Measurements from ENCODE around the gene GLT8D1. TPM values are rescaled to one million over a fixed set of nuclear protein-coding genes. Genes with fewer than 3 reads are reported as not detected.
A peak's percentile ranks its signal among the peaks of the same experiment; 100 is the strongest.

The GLT8D1 gene
- total and polyA plus RNA-seq, 2 of the 13 experiments (the other 11 are each of a cell fraction or from before 2014, with no cell fraction given): 110 to 121 TPM

DNA sequence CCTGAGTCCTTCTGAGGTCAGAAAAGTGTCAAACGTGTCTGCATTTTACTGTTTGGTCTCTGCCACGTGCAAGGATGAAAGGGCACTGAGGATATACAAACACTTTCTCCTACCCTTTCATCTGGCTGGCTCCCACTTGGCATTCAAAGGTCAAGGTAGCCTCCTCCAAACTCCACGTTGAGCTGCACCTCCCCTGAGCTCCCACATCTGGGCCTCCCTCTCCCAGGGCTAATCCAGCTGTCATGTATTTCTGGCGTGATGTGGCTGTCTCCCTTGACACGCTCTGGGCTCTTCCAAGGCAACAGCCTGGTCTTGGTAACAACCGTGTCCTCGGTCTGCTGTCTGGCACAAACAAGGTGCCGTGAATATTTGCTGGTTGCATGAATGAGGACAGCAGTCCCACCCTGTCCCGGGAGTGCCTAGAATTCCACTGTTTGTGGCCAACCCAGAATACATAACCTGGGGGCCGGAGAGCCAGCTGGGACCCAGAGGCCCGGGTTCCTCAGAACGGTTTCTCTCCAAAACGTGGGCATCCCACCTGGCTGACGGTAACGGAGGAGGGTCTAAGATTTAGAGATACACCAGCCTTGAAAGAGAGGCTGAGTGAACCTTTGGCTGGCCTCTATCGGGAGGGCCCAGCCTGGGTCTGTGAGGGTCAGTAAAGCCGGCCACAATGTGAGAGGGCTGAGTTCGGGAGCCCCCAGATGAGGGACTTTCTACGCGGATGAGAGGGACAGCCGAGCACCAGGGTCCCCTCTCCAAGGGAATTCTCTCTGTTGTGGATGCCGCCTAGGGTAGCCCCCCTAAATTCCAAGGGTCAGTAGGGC lies 767 bp downstream of the GLT8D1 start (continued):
- TF ChIP-seq GTF3A (CRISPR knock-in tag; conservative IDR thresholded peaks at IDR 0.05): no peak; the same call in 1 of the 2 replicates
- TF ChIP-seq SRF (IDR thresholded peaks at IDR 0.05; ENCODE audit: low read depth, low read length): no peak
- TF ChIP-seq EEA1 (CRISPR knock-in tag; IDR thresholded peaks at IDR 0.05; ENCODE audit: borderline replicate concordance): no peak
- no peak for TF ChIP-seq ZNF749 (CRISPR knock-in tag; IDR thresholded peaks at IDR 0.05; ENCODE audit: borderline replicate concordance)
- TF ChIP-seq, protein P1, sequence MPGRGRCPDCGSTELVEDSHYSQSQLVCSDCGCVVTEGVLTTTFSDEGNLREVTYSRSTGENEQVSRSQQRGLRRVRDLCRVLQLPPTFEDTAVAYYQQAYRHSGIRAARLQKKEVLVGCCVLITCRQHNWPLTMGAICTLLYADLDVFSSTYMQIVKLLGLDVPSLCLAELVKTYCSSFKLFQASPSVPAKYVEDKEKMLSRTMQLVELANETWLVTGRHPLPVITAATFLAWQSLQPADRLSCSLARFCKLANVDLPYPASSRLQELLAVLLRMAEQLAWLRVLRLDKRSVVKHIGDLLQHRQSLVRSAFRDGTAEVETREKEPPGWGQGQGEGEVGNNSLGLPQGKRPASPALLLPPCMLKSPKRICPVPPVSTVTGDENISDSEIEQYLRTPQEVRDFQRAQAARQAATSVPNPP (CRISPR knock-in tag; IDR thresholded peaks at IDR 0.05): no peak; the same call in 1 of the 2 replicates
- TF ChIP-seq SP4 (CRISPR knock-in tag; IDR thresholded peaks at IDR 0.05): peak; percentile 18; the same call in 1 of the 2 replicates
- no peak for TF ChIP-seq ZNF225 (CRISPR knock-in tag; IDR thresholded peaks at IDR 0.05)
- TF ChIP-seq, protein P2, sequence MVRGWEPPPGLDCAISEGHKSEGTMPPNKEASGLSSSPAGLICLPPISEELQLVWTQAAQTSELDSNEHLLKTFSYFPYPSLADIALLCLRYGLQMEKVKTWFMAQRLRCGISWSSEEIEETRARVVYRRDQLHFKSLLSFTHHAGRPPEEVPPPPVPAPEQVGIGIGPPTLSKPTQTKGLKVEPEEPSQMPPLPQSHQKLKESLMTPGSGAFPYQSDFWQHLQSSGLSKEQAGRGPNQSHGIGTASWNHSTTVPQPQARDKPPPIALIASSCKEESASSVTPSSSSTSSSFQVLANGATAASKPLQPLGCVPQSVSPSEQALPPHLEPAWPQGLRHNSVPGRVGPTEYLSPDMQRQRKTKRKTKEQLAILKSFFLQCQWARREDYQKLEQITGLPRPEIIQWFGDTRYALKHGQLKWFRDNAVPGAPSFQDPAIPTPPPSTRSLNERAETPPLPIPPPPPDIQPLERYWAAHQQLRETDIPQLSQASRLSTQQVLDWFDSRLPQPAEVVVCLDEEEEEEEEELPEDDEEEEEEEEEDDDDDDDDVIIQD (CRISPR knock-in tag; IDR thresholded peaks at IDR 0.05; ENCODE audit: low read depth): no peak
- 0 out of 2 replicates have a peak, but pooled peaks have one; percentile 19 for TF ChIP-seq ZFP90 (CRISPR knock-in tag; IDR thresholded peaks at IDR 0.05; ENCODE audit: borderline replicate concordance)
- TF ChIP-seq ZNF772 (CRISPR knock-in tag; IDR thresholded peaks at IDR 0.05): 0 out of 2 replicates have a peak, but pooled peaks have one; percentile 56
- no peak for TF ChIP-seq ZNF253 (CRISPR knock-in tag; IDR thresholded peaks at IDR 0.05; ENCODE audit: borderline replicate concordance)
- TF ChIP-seq ETV5 (CRISPR knock-in tag; IDR thresholded peaks at IDR 0.05; ENCODE audit: borderline replicate concordance): peak; percentile 57; the same call in 1 of the 2 replicates
- no peak; the same call in 1 of the 2 replicates for TF ChIP-seq YEATS2 (CRISPR knock-in tag; IDR thresholded peaks at IDR 0.05; ENCODE audit: borderline replicate concordance)
- TF ChIP-seq ZNF138 (CRISPR knock-in tag; IDR thresholded peaks at IDR 0.05; ENCODE audit: low read depth): no peak
- TF ChIP-seq ZNF337 (CRISPR knock-in tag; IDR thresholded peaks at IDR 0.05; ENCODE audit: borderline replicate concordance, low read depth): peak; percentile 10; the same call in 1 of the 2 replicates
- 0 out of 2 replicates have a peak, but pooled peaks have one; percentile 16 for TF ChIP-seq NFATC3 (CRISPR knock-in tag; IDR thresholded peaks at IDR 0.05)
- no peak for TF ChIP-seq HNRNPL (IDR thresholded peaks at IDR 0.05; ENCODE audit: low read depth, low read length)
- 0 out of 2 replicates have a peak, but pooled peaks have one; percentile 31 for TF ChIP-seq HOXA7 (CRISPR knock-in tag; IDR thresholded peaks at IDR 0.05)
- no peak for TF ChIP-seq CAMTA2 (CRISPR knock-in tag; IDR thresholded peaks at IDR 0.05; ENCODE audit: borderline replicate concordance)
- TF ChIP-seq ZNF768 (CRISPR knock-in tag; IDR thresholded peaks at IDR 0.05): no peak
- TF ChIP-seq, protein P3, sequence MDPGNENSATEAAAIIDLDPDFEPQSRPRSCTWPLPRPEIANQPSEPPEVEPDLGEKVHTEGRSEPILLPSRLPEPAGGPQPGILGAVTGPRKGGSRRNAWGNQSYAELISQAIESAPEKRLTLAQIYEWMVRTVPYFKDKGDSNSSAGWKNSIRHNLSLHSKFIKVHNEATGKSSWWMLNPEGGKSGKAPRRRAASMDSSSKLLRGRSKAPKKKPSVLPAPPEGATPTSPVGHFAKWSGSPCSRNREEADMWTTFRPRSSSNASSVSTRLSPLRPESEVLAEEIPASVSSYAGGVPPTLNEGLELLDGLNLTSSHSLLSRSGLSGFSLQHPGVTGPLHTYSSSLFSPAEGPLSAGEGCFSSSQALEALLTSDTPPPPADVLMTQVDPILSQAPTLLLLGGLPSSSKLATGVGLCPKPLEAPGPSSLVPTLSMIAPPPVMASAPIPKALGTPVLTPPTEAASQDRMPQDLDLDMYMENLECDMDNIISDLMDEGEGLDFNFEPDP (CRISPR knock-in tag; conservative IDR thresholded peaks at IDR 0.05): no peak
- no peak; the same call in 1 of the 2 replicates for TF ChIP-seq ZNF343 (CRISPR knock-in tag; IDR thresholded peaks at IDR 0.05)
- TF ChIP-seq, protein P4, sequence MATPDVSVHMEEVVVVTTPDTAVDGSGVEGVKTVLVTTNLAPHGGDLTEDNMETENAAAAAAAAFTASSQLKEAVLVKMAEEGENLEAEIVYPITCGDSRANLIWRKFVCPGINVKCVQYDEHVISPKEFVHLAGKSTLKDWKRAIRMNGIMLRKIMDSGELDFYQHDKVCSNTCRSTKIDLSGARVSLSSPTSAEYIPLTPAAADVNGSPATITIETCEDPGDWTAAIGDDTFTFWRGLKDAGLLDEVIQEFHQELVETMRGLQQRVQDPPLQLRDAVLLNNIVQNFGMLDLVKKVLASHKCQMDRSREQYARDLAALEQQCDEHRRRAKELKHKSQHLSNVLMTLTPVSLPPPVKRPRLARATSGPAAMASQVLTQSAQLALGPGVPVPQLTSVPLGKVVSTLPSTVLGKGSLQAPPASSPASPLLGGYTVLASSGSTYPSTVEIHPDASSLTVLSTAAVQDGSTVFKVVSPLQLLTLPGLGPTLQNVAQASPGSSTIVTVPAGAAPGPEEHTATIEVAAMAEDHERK (CRISPR knock-in tag; IDR thresholded peaks at IDR 0.05; ENCODE audit: low read depth): no peak
- no peak for TF ChIP-seq ZSCAN20 (CRISPR knock-in tag; IDR thresholded peaks at IDR 0.05; ENCODE audit: borderline replicate concordance)

Measured in HepG2 (cell line).